Fibroblast of upper back skin (primary cell): ENCODE data around the gene SPIN4.
"Not testable (repeated sequence)": the region's sequence is repeated elsewhere in the genome, so short reads cannot be mapped to it uniquely, and the experiment has no call there.

Experiments used
- DNase-seq: peaks from one replicate; pipeline ENCODE4 v3.0.0-alpha.2; 2013

SPIN4 gene

DNA sequence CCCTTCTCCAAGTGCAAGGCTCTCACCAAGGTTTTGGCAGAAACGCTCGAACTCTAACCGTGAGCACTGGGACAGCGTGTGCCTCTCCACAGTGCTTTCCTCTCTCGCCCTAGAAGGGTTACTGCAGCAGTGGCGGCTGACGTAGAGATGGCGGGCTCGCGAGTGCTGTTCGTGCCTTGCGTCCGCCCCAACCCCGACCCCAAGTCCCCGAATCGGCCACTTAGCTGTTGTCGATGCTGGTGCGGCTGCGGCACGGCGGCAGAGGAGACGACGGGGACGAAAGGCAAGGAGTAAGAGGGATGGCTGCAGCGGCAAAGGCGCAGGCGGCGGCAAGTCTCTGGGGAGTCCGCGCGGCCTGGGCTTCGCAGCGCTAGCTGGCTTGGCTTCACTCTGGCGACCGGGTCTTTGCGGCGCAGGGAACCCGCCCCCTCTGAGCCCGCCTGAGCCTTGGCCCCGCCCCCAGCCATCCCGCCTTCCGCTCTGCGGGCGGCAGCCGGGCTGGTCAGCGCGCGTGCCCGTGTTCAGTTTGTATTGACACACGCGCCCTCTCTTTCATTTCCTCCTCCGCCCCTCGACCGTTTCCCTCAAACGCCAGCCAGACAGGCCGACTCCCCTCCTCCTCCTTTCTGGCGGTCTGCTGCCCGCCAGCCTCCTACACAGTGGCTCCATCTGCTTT lies at the start of gene SPIN4:
Gene SPIN4, minus strand, starts transcription at position 392 of the 676 bp plus-strand sequence. CDS start 513 bp downstream, outside the sequence.
- DNase-seq, result peak; percentile 88

DNA sequence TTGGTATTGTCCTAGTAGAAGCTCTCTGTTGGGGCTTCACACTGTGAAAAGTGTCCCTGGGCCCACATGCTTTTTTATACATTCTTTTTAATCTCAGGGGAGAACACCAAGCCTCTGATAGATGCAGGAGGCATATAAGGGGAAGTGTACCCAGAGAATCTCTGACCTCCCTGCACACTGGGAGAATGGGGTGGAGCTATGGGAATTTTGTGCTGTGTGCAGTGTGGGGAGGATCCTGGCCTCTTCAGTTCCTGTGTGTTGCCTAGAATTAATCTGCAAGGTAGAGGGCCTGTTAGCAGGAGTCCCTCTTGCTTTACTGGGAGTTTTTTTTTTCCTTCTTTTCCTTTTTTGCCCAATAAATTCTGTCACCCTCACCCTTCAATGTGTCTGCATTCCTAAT lies 49.2 kb upstream of the SPIN4 start:
- DNase-seq, result no peak

DNA sequence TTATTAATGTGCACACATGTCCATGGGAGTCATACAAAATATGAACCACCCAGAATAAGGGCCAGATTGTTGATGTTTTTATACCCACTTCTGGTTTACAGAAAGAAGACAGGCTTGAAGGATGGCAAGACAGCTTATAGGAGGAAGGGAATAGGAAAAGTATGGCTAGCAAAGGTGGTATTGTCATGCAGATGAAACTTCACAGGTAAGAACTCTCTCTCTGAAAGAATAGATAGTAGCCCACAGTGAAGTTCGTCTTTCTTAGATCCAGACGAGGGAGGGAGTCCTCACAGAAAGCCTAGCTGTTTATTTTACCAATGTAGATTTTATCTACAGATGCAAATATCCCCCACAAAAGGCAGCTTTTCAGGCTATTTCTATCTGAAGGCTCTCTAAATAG lies 43.7 kb upstream of the SPIN4 start:
- no peak for DNase-seq

DNA sequence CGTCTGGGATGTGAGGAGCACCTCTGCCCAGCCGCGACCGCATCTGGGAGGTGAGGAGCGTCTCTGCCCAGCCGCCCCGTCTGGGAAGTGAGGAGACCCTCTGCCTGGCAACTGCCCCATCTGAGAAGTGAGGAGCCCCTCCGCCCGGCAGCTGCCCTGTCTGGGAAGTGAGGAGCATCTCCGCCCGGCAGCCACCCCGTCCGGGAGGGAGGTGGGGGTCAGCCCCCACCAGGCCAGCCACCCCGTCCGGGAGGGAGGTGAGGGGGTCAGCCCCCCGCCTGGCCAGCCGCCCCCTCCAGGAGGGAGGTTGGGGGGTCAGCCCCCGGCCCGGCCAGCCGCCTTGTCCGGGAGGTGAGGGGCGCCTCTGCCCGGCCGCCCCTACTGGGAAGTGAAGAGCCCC lies 42.0 kb upstream of the SPIN4 start:
- DNase-seq, result not testable (repeated sequence)

DNA sequence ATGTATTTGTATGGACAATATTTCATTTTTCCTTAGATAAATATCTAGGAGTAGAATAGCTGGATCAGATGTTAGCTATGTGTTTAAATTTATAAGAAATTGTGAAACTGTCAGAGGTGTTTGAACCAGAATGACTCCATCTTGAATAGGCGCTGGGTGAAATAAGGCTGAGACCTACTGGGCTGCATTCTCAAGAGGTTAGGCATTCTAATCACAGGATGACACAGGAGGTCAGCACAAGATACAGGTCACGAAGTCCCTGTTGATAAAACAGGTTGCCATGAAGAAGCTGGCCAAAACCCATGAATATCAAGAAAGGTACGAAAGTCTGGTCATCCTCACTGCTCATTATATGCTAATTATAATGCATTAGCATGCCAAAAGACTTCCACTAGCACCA lies 36.3 kb upstream of the SPIN4 start:
- DNase-seq, result no peak

DNA sequence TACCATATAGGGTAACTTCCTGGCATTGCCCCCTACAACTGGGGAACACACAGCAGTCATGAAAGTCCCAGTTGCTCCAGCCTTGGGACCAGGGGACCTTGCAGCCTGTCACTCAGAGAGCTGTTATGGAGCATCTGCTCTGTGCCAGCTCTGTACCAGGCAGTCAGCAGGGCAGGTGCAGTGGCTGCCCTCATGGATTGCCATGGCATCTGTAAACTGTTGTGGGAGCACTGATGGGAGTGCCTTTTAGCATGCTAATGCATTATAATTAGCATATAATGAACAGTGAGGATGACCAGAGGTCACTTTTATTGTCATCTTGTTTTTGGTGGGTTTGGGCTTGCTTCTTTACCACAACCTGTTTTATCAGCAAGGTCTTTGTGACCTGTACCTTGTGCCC lies 33.1 kb upstream of the SPIN4 start:
- not testable (repeated sequence) for DNase-seq

DNA sequence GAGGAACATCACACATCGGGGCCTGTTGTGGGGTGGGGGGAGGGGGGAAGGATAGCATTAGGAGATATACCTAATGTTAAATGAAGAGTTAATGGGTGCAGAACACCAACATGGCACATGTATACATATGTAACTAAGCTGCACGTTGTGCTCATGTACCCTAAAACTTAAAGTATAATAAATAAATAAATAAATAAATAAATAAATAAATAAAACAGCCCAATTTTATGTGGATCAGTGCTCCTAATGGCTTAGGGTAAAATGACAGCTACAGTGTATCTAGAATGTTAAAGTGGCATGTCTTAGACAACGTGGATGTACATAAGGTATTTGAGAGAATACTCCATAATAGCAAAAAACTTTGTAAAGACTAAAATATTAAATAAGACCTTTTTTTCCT lies 21.9 kb upstream of the SPIN4 start:
- DNase-seq, result not testable (repeated sequence)

DNA sequence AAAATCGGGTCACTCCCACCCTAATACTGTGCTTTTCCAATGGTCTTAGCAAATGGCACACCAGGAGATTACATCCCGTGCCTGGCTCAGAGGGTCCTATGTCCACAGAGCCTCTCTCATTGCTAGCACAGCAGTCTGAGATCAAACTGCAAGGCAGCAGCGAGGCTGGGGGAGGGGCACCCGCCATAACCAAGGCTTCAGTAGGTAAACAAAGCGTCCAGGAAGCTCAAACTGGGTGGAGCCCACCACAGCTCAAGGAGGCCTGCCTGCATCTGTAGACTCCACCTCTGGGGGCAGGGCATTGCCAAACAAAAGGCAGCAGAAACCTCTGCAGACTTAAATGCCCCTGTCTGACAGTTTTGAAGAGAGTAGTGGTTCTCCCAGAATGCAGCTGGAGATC lies 16.6 kb upstream of the SPIN4 start:
- not testable (repeated sequence) for DNase-seq

DNA sequence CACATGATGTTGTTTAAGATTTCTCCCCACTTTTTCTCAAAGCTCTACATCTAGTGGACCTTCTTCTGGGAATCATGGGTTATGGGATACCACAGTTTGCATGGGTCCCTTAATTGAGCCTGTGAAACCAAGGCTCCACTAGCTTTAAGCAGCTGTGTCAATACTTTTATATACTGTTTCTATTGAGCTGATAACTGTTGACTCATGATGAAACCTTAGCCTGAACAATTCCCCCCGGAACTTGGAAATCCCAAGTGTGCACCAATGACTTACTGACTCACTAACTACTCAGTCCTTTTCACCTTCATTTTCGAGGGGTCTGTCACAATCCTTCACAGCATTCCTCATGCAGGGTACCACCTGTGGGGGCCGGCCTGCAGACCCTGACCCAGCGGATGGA lies 12.7 kb upstream of the SPIN4 start:
- DNase-seq, result no peak

DNA sequence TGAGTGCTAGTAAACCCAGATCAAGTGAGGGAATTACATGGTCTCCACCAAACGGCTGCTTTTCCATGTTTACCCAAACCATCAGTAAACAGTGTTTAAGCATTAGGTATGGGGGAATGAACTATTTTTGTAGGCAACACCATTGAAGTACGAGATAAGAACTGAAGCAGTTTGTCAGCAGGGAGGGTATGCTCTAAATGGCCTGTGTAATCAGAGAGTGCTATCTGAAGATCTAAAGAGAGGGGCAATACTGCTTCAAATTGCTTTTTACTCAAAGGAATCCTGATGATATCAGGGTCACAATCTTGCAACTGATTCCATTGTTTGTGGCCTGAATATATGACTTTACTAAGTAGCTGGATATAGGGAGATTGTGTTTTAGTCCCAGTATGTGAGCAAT lies 10.4 kb upstream of the SPIN4 start:
- no peak for DNase-seq

DNA sequence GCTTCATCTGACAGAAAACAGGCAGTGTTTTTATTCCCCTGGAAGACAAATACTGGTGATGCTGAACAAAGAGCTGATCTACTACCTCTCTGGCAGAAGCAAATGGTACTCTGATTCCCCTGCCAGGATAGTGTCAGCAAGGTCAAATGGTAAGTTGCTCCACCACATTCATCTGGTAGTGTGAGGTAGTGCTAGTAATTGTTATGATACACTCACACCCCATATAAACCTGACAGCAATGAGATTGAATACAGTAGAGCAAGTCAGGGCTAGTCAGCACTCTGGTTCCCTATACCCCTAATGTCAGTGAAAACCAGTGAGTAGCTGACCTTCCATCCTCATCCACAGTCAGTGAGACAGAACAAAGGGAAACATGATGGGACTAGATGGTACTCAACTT lies 3.4 kb upstream of the SPIN4 start:
- DNase-seq, result no peak

DNA sequence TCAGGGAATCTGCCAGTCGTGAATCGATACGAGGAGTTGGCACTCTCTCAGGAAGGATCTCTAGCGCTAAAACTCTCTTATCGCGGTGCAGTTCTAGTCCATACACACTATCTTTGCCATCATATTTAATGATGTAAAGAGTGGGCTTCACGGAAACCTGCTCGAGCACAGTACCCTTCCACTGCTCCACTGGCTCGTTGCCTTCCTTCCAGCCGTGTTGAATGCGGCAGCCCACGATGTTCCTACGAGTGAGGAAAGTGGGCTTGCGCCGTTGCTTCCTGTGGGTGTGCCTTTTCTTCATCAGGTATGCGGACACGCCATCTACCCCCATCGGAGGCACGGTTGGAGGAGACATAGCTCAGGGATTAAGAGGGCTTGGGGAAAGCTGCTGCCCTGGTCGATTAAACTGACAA lies 661 bp downstream of the SPIN4 start:
- DNase-seq, result peak; percentile 6

DNA sequence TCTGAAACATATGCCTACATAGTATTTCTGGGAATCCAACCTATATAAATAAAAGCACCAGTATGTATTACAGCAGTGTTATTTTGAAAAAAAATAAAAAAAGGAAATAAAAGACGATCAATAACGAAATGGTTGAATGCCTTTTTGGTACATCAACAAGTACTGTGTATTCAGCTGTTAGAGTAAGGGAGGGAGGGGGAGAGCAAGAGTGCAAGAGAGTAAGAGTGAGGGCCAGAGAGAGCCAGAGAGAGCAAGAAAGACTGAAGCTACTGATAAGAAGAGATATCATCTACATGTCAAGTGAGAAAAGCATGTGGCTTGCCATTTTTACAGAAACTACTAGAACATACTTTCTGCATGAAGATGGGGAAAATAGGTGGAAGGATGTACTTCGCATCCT lies 1.8 kb downstream of the SPIN4 start:
- no peak for DNase-seq

DNA sequence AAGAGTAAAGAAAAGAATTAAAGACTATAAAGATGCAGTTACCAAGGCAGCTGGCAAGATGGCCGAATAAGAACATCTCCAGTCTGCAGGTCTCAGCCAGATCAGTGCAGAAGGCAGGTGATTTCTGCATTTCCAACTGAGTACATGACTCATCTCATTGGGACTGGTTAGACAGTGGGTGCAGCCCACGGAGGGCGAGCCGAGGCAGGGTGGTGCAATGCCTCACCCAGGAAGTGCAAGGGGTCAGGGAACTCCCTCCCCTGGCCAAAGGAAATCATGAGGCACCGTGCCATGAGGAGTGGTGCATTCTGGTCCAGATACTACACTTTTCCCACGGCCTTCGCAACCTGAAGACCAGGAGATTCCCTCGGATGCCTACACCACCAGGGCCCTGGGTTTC lies 20.5 kb downstream of the SPIN4 start:
- DNase-seq, result no peak

DNA sequence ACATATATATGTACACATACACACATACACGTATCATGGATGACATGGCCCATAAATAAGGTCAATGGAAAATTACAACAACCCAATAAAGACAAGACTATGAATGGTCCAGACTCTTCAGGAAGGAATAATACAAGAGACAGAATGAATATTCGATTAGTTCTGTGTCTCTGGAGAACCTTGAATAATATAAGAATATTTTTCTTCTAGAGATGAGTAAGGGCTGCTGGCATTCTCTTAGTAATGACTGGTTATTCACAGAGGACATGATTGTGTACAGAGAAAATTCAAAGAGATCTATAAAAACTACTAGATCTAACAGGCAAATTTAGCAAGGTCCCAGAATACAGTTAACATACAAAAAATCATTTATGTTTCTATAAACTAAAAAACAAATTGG lies 23.3 kb downstream of the SPIN4 start:
- no peak for DNase-seq

DNA sequence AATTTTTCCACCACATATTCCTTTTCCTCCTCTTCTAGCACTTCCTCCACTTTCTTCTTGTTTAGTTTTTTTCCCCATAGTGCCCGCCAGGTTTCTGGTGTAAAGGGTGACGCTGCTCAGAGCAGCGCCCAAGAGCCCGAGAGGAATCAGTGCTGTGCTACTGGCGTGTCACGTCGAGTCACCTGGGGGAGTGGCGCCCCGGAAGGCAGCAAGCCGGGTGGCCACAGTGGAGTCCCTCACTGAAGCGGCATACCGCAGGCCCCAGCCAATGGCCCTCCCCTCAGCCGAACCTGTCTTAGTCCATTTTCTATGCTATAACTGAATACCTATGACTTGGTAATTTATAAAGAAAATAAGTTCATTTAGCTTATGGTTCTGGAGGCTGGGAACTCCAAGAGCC lies 51.5 kb downstream of the SPIN4 start:
- no peak for DNase-seq
